Epithelial cell of proximal tubule (primary cell): Measurements from ENCODE around the gene DESI1. TPM values are rescaled to one million over a fixed set of nuclear protein-coding genes. Genes with fewer than 3 reads are reported as not detected.

Source experiments
- DNase-seq: peaks from one replicate; pipeline ENCODE4 v3.0.0-alpha.2; 2011; ENCODE audit warnings: low read depth
- H3K4me3 ChIP-seq: 2 replicates; pipeline ENCODE4 v1.5.1; 2011; ENCODE audit warnings: low read depth, mild to moderate bottlenecking, low read length
- total RNA-seq: library from RNA; depleted of rRNA; stranded (reverse); fragments of >200 nt; gene quantifications from 2 replicates; pipeline ENCODE4 v1.2.3, GENCODE V29; 2015
- TF ChIP-seq, protein P1 (sequence below): conservative IDR thresholded peaks from 2 replicates; pipeline ENCODE4 v1.5.1; 2012; ENCODE audit warnings: low read depth, mild to moderate bottlenecking, low read length

The DESI1 gene
- total RNA-seq, 1 donor from 2014 or later = 21.8 TPM

DNA sequence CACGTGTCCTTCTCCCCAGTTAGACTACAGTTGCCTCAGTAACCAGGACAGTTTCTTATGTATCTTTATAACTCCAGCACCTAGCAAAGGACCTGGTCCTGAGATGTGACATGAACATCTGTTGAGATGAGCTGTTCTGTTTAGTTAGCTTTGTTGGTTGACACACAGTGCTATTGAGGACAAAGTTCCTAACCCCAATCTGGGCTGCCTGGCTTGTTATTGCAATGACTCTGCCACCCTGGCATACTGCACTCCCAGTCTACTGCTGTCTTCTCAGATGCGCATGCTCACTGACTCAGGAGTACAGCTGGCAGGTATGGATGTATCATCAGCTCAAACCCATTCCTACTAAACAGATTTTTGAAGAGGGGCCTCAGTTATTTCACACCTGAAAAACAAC, 7.4 kb downstream of the DESI1 start:
- H3K4me3 ChIP-seq = no peak overlapping the region
- no peak for DNase-seq
- TF ChIP-seq, protein P1, sequence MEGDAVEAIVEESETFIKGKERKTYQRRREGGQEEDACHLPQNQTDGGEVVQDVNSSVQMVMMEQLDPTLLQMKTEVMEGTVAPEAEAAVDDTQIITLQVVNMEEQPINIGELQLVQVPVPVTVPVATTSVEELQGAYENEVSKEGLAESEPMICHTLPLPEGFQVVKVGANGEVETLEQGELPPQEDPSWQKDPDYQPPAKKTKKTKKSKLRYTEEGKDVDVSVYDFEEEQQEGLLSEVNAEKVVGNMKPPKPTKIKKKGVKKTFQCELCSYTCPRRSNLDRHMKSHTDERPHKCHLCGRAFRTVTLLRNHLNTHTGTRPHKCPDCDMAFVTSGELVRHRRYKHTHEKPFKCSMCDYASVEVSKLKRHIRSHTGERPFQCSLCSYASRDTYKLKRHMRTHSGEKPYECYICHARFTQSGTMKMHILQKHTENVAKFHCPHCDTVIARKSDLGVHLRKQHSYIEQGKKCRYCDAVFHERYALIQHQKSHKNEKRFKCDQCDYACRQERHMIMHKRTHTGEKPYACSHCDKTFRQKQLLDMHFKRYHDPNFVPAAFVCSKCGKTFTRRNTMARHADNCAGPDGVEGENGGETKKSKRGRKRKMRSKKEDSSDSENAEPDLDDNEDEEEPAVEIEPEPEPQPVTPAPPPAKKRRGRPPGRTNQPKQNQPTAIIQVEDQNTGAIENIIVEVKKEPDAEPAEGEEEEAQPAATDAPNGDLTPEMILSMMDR = no peak

DNA sequence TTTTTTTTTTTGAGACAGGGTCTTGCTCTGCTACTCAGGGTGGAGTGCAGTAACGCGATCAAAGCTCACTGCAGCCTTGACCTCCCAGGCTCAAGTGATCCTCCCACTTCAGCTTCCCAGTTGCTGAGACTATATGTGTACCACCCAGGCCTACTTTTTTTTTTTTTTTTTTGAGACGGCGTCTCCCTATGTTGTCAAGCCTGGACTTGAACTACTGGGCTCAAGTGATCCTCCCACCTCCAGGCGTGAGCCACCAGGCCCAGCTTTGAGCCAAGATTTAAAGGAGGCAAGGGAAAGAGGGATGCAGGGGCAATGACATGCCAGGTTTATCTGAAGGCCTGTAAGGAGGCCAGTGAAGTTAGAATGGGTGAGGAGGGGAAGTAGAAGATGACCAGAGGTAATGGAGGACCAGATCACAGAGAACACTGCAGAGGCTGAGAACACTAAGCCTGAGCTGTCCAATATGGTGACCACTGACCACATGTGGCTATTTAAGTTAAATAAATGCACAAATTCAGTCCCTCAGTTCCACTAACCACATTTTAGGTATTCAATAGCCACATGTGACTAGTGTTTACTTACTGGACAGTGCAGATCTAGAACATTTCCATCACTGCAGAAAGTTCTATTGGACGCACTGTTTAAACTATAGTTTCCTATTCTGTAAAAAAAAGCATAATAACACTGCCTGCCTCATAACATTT, 8.1 kb downstream of the DESI1 start:
- TF ChIP-seq, protein P1 = no peak
- H3K4me3 ChIP-seq = no peak overlapping the region
- DNase-seq = no peak

DNA sequence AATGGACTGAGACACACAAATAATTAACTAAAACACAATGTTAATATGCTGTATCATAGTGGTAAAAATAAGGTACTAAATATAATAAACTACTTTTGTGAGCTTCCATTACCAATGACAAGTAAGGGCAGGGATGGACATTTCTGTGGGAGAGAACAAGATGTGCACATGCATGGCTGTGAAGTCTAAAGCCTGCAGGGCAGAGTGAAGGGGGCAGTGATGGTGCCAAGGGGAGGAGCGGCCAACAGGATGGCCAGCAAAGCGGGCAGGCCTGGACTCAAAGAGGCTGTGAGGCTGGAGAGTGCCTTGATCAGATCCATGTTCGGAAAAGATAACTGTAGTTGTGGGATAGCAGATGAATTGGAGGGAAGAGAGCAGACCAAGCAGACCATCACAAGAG, 12.5 kb downstream of the DESI1 start:
- DNase-seq = no peak
- TF ChIP-seq, protein P1 = no peak
- no peak overlapping the region for H3K4me3 ChIP-seq

DNA sequence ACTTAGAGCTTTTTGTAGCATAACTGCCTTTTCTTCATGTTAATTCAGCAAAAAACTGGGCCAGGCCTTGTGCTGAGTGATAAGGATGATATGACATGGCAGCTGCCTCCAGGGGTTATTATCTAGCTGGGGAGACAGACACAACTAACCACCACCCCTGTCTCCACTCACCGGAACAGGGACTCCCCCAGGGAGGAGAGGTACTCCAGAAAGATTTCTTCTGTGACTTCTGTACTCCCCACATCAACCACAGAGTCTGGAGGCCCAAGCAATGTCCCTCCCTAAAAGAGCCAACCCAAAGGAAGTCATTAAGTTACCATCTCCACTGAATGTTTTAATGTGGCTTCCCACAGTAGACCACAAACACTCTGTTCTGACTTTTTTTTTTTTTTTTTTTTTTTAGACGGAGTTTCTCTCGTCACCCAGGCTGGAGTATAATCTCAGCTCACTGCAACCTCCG, 16.9 kb downstream of the DESI1 start:
- TF ChIP-seq, protein P1 = no peak
- H3K4me3 ChIP-seq = no peak overlapping the region
- DNase-seq = no peak

DNA sequence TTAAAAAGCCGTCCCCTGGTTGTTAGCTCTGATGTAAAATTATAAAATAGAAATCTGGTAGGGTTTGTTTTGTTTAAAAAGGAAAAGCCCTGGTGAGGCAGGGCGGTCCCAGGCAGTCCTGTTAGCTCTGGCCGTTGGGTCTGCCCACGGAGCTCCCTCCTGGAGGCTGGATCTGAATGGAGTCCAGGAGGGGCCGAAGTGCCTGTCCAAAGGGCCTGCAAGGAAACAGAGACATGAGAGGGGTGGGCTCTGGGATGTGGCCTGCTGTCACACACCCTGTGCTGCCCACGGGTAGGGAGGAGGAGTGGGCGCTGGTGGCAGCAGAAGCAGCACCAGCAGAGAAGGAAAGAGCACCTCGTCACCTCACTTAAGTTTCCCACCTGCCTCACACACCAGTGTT, 19.9 kb downstream of the DESI1 start:
- no peak for DNase-seq
- TF ChIP-seq, protein P1 = no peak
- no peak overlapping the region for H3K4me3 ChIP-seq

DNA sequence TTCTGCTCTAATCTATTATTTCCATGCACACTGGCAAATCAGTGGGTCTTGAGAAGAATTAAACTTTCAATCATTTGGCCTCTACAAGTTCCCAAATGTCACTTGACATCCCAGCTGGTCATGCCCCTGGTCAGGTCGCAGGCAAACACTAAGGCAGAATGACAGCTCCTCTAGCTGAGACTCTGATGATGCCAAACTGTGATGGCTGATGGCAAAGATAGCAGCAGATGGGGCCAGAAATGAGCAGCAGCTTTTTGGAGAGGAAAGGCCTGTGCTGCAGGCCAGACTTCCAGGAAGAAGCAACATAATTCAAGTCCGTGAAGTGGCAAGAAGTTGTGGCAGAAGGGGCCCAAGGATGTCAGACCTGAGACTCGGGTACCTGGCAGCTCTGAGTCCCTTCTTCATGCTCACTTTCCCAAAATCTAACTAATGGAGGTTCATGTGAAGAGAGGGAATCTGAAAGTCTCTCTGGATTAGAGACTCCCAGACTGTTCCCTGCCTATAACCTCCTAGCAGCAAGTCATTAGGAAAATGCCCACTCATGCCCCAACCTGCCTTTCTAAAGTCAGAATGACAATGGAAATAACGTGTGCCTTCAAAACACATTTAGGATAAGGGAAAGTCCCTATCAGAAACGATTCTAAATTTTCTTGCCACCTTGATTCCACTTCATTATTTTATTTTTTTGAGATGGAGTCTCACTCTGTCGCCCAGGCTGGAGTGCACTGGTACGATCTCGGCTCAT, 21.8 kb downstream of the DESI1 start:
- TF ChIP-seq, protein P1 = no peak
- no peak for DNase-seq
- no peak overlapping the region for H3K4me3 ChIP-seq

DNA sequence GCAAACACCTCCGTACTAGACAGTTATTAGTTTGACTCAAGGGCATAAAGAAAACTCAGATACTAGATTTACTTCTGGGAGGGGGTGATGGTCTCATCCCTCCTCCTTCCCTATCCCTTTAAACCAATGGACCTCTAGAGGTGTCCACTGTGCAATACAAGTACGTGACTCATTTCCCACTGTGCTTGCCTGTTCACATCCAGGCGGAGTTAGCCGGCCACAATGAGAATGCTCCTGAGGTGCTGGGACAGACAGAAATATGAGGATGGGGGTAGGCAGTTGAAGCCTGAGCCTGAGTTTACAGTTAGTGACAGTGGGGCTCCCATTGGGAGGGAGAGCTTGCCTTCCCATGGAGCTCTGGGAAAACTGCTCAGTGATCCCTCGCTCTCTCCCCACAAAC, 22.8 kb downstream of the DESI1 start:
- no peak overlapping the region for H3K4me3 ChIP-seq
- no peak for DNase-seq

More for the DNA sequence above, 22.8 kb downstream of the DESI1 start:
- TF ChIP-seq, protein P1 = peak; percentile 24
